HAP-1 (cell line): ENCODE data around the gene ARHGEF33.

Source experiments
- DNase-seq, 2 experiments: peaks; one replicate each; pipeline ENCODE4 v3.0.0-alpha.2; 2016 to 2020; ENCODE audit warnings: low spot score in 2 of 2
- H3K27me3 ChIP-seq: fragments of 250-450 bp; sonication (Bioruptor Pico); 2 replicates; pipeline ENCODE4 v1.5.1; 2020; ENCODE audit warnings: low read depth, mild to moderate bottlenecking, moderate library complexity
- H3K36me3 ChIP-seq: fragments of 250-450 bp; sonication (Bioruptor Pico); replicated peaks from 2 replicates; pipeline ENCODE4 v1.5.1; 2020; ENCODE audit warnings: mild to moderate bottlenecking
- H3K4me1 ChIP-seq: fragments of 250-450 bp; sonication (Bioruptor Pico); 2 replicates; pipeline ENCODE4 v1.5.1; 2020; ENCODE audit warnings: mild to moderate bottlenecking
- H3K4me3 ChIP-seq: fragments of 250-450 bp; sonication (Bioruptor Pico); 2 replicates; pipeline ENCODE4 v1.5.1; 2020; ENCODE audit warnings: mild to moderate bottlenecking, moderate library complexity
- H3K9me3 ChIP-seq: fragments of 250-450 bp; sonication (Bioruptor Pico); 2 replicates; pipeline ENCODE4 v1.5.1; 2020; ENCODE audit warnings: mild to moderate bottlenecking, moderate library complexity
- in situ Hi-C: fragments of 300-500 bp; cut with MboI; formaldehyde crosslinking; loops from 3 replicates; pipeline ENCODE4 v1.14.3; 2020; ENCODE audit warnings: low sequenced_read_pairs, inconsistent platforms, mixed read lengths

ARHGEF33 gene

DNA sequence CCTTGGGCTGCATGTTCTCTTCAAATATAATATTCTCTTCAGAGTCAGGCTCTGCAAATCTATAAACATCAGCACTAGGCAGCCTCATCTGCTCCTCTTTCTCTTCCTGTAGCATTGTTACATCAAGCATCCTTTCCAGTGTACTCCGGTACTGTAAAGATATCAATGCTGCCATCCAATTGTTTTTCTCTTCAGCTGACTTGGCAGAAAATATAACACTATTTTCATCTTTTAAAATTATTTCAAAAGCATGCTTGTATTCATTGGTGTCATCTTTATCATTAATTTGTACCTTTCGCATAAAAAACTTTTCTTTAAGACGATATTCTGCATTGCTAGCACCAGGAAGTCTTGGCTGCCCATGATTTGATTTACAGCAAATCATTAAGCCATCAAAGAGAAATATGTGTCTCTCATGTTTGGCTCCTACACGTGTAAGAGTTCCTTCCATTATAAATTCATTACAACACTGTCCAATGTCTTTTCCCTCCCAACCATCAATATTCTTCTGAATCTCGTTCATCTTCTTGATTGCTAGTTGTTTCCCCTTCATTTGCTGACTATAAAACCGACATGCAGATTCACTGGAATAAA lies 133.1 kb downstream of the ARHGEF33 start:
- H3K9me3 ChIP-seq, result no peaks in the 10 kb centered on the region
- in situ Hi-C loops, result no loop called here
- peaks cover 31% of the 10 kb centered on the region for H3K4me1 ChIP-seq
- no peaks in the 10 kb centered on the region for H3K27me3 ChIP-seq
- no peak for DNase-seq
- no peaks in the 10 kb centered on the region; the same call in 1 of the 2 replicates for H3K36me3 ChIP-seq
- H3K4me3 ChIP-seq, result no peak overlapping the region

DNA sequence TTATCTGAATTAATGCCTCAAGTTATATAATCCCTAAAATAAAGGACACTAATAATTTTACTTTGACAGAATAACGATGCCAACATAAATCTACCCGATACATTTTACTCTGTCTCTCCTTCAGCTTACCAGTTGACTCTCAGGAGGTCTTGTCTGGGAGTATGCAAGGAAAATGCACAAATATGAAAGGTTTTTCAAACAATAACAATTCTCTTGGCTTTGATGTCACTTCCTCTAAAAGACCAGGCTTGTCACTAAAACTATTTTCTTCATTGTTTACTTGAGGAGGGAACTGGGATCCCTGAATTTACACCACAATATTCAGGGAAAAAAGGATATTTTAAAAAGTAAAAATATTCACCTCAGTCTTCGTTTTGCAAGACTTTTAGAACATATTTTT lies 134.0 kb downstream of the ARHGEF33 start:
- Histone ChIP-seq H3K9me3 (no peaks in the 10 kb centered on the region), H3K4me1 (peaks cover 34% of the 10 kb centered on the region), H3K4me3 (no peak overlapping the region), H3K36me3 (no peaks in the 10 kb centered on the region; the same call in 1 of the 2 replicates), H3K27me3 (no peaks in the 10 kb centered on the region)
- DNase-seq, result no peak
- in situ Hi-C loops, result no loop called here

DNA sequence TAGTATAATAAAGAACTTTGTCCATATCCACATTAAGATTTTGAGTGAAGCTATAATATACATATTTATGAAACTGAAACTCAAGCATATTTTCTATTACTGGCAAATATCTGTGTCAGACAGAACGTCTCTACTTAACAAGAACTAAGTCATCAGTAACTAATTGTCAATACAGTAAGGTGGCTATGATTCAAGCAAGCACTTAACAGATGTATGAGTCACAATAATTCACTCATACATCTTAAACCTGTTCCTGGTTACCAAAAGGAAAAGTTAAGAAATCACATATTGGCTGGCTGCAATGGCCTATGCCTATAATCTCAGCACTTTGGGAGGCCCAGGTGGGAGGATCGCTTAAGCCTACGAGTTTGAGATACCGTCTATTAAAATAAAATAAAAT lies 135.2 kb downstream of the ARHGEF33 start:
- in situ Hi-C loops, result no loop called here
- Histone ChIP-seq H3K4me1 (peaks cover 27% of the 10 kb centered on the region), H3K36me3 (no peaks in the 10 kb centered on the region; the same call in 1 of the 2 replicates), H3K27me3 (no peaks in the 10 kb centered on the region), H3K9me3 (no peaks in the 10 kb centered on the region), H3K4me3 (no peak overlapping the region)
- DNase-seq, result no peak
